H54 (cell line): ENCODE results near the gene PTPN14.
A peak's percentile ranks its signal among the peaks of the same experiment; 100 is the strongest.
"Not testable (repeated sequence)": the region's sequence is repeated elsewhere in the genome, so short reads cannot be mapped to it uniquely, and the experiment has no call there.

ENCODE experiments used
- DNase-seq: peaks from one replicate; pipeline ENCODE4 v3.0.0; 2011; ENCODE audit warnings: low spot score, mixed read lengths; ENCODE audit not compliant: insufficient read length
- FAIRE-seq: peaks from 3 replicates; lab custom pipeline; 2011; peaks lifted over from hg19 to GRCh38; lab: Jason Lieb, UNC
- POLR2A ChIP-seq: IDR thresholded peaks from 2 replicates; pipeline ENCODE4 v1.6.1; 2011; ENCODE audit warnings: low read depth, mild to moderate bottlenecking, low read length

PTPN14 gene

DNA sequence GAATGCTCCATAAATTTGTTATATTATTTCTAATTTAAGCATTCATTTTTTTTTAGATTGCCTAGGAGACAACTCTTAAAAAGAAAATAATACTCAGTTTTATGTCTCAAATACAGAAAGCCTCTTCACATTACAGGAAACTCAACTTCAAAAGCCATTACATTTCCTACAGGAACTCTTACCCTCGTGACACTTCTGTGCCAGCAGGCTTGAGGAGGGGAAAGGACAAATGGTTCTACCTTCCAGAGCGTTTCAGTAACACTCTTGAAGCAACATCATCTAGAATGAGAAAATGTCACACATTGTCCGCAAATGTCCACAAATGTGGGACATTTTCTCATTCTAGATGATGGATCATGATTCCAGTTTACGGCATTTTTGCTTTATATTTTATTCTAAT is 51.7 kb downstream of the PTPN14 start:
- FAIRE-seq = no peak
- no peak for TF ChIP-seq POLR2A
- DNase-seq = no peak

DNA sequence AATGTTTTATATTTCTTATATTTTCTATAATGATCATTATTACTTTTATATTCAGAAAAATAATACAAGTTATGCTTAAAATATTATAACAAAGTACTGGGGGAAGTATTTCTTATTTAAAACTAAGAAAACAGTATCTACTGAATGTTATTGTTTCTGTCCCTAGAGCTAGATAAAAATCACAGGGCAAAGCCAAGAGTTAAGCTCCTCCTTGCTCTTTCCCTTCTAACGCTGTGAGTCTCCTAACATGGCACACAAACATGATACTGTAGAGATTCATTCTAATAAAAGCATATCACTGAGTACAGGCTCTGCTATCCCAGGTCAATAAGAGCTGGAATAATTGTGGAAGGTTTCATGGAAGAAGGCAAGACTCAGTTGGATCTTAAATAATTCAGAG is 53.4 kb downstream of the PTPN14 start:
- FAIRE-seq (no peak), DNase-seq (no peak)
- TF ChIP-seq POLR2A = no peak

DNA sequence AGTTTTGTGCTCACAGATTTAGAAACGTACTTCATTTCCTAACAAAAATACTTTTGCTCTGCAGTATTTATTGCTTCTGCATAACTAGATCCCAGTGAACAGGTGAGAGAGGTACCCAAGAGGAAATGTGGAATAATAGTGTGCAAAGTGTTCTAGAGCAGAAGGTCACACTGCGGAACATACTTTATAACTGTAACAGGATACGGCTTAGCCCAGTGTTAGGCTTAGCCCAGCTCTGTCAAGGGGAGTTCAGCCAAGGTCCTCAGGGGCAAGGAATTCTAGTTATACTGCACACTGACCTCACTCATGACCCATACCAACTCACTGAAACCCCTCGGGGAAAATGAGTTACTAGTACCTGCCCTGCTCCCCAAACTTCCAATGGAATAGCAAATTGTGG is 55.3 kb downstream of the PTPN14 start:
- TF ChIP-seq POLR2A = no peak
- no peak for FAIRE-seq
- DNase-seq = no peak

DNA sequence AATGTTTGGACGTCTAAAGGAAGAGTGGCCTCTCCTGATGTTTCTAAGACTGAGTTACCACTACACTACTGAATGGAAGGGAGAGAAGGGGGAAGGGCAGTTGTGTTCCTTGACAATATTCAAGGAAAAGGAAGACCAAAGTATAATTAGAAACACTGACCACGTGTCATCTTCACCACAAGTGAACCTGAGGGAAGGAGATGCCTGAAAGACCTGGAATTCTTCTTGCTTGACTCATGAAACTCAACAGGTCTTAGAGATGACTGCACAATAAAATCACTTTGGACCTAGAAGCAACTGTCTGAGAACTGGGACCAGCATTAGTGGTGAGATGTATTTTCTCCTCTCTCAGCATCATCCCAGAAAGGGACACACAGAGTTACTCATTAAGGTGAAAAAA is 56.7 kb downstream of the PTPN14 start:
- peak; percentile 30 for DNase-seq
- FAIRE-seq = peak; percentile 52
- no peak for TF ChIP-seq POLR2A

DNA sequence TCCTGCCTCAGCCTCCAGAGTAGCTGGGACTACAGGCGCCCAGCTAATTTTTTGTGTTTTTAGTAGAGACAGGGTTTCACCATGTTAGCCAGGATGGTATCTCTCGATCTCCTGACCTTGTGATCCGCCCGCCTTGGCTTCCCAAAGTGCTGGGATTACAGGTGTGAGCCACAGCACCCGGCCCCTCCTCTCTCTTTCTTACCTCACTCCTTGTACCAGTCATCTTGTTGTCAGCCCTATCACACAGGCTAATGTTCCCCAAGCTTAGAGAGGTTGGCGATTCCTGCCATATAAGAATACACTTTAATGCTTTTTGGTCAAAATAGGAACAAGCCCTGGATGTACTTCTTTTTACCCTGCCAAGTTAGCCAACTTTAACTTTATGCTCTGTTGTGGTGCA is 57.2 kb downstream of the PTPN14 start:
- FAIRE-seq = not testable (repeated sequence)

DNA sequence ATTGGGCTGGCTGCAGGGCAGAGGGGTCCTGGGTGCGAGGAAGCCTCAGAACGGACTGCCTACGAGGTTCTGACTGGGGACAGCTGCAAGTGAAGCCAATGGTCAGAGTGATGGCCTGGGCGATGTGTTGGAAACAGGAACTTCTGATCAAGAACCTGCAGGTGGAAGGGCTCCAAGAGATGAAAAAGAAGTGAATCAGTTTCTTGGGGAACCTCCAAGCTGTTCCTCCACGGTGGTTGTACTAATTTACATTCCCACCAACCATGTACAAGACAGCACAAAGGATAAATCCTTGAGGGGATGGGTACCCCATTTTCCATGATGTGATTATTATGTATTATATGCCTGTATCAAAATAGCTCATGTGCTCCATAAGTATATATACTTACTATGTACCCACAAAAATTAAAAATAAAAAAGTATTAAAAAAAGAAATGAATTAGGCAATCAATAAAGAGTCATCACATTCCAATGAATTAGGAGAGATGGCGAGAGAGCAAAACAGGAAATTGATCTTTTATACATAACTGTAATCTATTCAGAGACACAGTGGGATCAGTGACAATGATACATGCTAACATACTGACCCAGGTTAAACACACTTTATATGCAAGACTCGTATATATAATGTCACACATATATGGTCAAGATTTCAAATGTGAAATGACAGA is 58.1 kb downstream of the PTPN14 start:
- FAIRE-seq = no peak
- DNase-seq = no peak
- no peak for TF ChIP-seq POLR2A

More for the DNA sequence above, 57.2 kb downstream of the PTPN14 start:
- not testable (repeated sequence) for DNase-seq

DNA sequence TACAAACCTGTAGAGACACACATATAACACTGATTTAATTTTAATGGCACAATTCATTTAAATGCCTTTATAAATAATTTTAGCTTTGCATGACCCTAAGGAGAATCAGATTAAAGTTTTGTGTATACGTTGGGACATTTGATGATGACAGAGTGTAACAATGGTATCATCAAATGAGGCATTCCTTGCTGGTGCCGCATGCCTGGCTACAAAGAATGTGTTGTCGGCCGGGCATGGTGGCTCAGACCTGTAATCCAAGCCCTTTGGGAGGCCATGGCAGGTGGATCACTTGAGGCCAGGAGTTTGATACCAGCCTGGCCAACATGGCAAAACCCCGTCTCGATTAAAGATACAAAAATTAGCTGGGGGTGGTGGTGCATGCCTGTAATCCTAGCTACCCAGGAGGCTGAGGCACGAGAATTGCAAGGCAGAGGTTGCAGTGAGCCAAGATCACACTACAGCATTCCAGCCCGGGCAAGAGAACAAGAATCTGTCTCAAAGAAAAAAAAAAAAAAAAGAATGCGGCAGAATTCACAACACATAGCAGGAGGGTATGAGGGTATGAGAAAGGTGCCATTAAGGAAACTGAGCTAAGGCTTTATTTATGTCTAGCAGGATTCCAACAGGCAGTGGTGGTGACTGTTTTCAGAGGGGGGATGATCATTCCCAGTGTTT is 58.9 kb downstream of the PTPN14 start:
- TF ChIP-seq POLR2A = no peak
- DNase-seq (no peak), FAIRE-seq (no peak)

DNA sequence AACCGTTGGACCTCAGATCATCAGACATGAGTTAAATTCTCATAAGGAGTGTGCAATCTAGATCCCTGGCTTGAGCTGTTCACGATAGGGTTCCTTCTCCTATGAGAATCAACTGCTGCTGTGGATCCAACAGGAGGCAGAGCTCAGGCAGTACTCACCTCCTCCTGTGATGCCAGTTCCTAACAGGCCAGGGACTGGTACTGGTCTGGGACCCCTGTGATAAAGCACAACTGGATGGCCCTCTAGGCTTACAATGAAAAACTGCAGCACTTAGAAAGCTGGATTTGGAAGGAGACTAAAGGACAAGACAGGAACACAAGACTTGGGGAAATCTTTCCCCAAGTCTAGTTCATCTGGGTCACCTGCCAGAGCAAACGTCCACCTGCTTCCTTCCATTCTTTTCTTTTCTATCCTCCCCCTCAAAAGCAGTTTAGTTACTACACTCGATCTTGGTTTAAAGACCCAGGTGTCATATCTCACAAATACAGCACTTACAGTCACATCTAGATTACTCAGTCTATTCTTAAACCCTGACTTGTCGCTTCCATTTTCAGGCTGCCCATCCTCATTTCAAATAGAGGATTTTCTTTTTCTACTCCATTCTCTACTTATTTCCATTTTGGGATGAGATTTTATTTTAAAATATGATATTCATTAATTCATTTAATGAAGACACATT is 59.8 kb downstream of the PTPN14 start:
- DNase-seq (no peak), FAIRE-seq (no peak)
- TF ChIP-seq POLR2A = no peak

DNA sequence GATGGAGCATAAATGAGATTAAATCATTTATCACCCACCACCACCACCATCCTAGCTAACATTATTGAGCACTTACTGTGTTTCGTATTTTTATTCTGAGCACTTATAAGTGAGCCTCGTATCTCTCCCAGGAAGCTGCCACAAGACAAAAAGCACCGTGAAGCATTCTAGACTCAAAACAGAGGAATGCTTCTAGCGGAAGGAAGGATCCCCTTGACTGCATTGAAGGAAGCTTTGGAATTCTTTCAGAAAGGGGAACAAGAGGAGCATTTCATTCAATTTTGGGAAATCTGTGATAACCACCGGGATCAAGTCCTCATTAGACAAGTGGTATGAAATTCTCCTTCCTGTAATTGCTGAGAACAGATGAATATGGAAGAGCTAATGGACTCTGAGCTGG is 66.3 kb downstream of the PTPN14 start:
- DNase-seq (no peak), FAIRE-seq (no peak)
- no peak for TF ChIP-seq POLR2A

DNA sequence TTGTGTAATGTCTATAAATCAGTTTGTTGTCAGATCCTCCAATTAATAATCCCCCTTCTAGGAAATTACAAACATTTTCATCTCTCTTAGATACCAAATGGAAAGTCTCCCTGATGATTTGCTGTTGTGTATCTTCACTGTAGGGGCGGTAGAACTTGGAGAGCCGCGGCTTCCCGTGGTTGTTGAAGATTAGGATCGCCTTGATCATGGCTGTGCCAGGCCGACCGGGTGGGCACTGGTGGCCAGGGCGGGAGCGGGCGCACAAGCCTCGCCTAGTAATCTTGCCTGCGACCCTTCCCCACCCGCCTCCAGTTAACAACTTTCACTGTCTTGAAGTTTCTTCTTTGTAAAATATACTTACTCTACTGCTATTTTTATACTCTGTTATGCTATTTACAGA is 68.2 kb downstream of the PTPN14 start:
- DNase-seq, FAIRE-seq: not testable (repeated sequence)

DNA sequence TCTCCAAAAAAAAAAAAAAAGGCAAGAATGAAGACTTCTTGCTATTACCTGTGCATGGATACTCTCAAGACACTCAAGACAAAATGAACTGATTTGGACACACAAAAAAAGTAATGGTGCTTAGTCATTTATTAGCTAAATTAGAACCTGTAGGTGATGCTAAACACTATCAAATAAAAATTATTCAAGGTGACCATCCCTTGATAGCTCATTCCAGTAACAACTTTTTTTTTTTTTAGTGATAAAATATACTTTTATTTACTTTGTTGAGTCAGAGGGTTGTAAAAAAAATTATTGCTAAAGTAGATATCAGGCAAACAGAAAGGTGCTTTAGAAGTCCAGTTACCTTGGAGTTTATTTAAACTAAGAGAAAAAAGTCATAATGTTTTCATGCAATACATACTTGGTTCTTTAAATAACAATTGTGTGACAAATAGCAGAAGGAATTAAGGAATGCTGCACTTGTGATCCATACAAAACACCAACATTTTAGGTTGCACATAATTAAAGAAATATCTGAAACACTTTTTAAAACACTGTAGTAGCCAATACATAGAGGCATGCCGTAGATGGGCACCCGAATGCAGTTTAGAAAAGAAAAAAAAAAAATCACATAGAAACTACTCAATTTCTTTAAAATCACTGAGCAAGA is 69.3 kb downstream of the PTPN14 start:
- not testable (repeated sequence) for DNase-seq, FAIRE-seq

DNA sequence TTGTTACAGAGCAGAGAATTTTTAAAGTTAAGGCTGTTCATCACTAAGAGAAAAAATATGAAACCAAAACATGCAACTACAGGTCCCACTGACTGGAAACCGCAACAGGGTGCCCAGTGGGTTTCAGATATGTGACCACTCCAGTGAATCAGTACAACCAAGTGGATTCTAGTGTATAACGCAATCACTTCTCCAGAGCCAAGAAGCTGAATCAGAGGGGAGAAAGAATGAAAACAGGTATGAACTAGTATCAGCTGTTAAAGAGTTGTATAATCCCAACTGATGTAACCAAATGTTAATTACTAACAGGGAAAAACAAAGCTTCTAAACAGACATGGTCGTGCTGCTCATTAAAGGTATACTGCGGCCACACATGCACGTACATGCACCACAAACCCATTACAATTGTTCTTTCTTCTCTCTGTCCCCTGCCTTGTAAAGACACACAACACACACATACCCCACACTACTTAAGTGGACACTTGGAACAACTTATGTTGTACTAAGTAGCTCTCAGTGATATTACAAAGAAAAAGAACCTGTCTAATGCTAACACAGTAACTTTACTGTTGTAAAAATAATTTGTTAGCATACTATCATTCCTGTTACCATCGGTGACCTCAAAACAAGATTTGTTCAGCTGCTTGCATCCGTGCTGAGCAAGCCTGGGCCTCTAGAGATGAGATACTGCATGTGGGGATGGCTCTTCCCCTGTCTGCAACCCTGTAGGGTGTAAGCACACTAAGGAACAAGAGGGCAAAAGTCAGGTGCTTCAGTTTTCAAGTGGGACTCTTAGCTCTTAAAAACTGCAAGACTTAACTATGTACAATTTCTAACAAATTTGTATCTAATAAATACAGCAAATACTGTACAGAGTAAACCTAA is 74.2 kb downstream of the PTPN14 start:
- TF ChIP-seq POLR2A = no peak
- FAIRE-seq (peak; percentile 71), DNase-seq (peak; percentile 40)

DNA sequence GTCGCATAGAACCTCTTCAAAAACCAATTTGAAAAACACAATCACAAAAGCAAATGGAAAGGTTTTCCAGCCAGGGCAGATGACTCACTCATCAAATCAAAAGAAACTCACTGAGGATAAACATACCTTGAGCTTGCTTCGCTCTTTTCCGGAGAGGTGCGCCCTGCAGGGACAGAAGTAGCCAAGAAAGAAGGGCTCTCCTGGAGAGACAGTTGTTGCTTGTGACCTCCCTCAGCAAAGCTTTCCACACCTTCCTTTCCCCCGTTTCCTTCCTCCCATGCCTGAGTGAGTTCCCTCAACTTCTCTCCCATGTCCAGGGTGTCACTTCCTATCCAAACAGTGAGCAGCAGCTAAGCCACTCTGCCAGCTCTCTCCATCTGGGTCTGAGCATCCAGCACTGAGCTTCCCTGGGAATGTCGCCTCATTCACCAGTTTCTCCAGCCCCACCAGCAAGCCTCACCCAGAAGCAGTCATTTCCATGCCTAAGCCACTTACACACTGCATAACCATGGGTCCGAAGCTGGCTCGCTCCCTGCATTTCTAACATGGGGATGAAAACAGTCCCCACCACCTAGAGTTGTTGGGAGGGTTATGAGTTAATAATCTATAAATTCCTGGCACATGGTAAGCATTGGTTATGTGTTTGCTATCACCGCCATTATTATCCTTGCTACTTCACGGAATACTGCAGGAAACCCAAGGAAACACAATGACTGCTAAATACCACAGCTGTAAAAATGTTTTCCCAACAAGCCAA is 75.0 kb downstream of the PTPN14 start:
- DNase-seq (no peak), FAIRE-seq (no peak)
- no peak for TF ChIP-seq POLR2A
